GM19463 (cell line): Measurements from ENCODE around the gene PRR13.
"Not testable (repeated sequence)": the region's sequence is repeated elsewhere in the genome, so short reads cannot be mapped to it uniquely, and the experiment has no call there.

Experiments used
- ATAC-seq: cut with Tn5 transposase; IDR thresholded peaks from one replicate; pipeline ENCODE4 v1.9.1; 2021; ENCODE audit warnings: mild to moderate bottlenecking, moderate library complexity; ENCODE audit not compliant: unreplicated experiment

The PRR13 gene

GRCh38 chr12:53435326-53435725 lies 6.2 kb upstream of the PRR13 start:
- ATAC-seq: not testable (repeated sequence)

DNA sequence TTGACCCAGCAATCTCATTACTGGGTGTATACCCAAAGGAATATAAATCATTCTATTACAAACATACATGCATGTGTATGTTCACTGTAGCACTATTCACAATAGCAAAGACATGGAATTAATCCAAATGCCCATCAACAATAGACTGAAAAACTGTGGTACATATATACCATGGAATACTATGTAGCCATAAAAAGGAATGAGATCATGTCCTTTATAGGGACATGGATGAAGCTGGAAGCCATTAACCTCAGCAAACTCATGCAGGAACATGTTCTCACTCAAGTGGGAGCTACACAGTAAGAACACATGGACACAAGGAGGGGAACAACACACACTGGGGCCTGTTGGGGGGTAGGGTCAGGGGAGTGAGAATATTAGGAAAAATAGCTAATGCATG lies 2.0 kb upstream of the PRR13 start:
- ATAC-seq: not testable (repeated sequence)

GRCh38 chr12:53443955-53444354 lies 2.4 kb downstream of the PRR13 start:
- no peak for ATAC-seq

GRCh38 chr12:53444593-53445325 lies 3.2 kb downstream of the PRR13 start:
- ATAC-seq: not testable (repeated sequence)

GRCh38 chr12:53450936-53451335 lies 9.4 kb downstream of the PRR13 start:
- no peak for ATAC-seq

- peak; percentile 98 for ATAC-seq
These were observed 10.2 kb downstream of the PRR13 start, which contains the start of gene PCBP2 for GRCh38 chr12:53451661-53452158. Gene PCBP2, plus strand, starts transcription at chr12:53452102. Its CDS starts 2,699 bp downstream, at chr12:53454801.

DNA sequence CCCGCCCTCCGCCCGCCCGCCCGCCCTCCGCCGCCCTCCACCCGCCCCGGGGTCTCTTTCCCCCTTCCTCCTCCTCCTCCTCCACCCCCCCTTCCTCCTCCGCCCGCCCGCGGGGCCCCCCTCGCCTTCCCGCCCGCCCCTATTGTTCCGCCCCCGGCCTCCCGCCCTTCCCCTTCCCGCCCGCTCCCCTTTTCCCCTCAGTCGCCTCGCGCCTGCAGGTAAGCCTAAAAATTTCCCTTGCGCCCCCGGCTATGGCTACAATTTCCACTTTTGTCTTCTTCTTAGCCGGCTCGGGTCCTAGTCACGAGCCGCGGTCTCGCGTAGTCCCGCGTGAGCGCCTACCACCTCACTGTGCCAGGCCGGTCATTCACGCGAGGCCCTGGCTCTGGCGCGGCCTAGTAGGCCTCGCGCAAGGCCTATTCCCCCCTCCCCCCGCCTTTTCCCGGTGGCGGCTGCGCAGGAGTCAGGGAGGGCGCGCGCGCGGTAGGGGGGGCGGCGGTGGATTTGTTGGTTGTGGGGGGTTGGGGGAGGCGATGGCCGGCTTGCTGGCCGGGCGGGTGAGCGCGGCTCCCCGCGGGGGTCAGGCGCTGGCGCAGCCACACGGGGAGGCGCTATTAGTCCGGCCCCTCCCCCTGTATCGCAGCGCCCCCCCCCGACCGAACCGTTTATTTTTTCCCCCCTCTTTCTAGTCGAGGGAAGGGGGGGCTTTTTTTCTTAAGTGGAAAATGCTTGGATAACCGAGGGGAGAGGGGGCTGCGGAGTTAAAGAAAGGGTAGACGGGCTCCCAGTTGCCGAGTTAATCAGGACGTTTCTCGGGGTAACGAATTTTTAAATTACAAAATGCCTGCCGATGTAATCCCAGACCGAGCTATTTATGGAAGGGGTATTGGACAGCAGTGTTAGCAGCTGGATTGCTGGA lies 10.9 kb downstream of the PRR13 start:
- ATAC-seq: no peak

DNA sequence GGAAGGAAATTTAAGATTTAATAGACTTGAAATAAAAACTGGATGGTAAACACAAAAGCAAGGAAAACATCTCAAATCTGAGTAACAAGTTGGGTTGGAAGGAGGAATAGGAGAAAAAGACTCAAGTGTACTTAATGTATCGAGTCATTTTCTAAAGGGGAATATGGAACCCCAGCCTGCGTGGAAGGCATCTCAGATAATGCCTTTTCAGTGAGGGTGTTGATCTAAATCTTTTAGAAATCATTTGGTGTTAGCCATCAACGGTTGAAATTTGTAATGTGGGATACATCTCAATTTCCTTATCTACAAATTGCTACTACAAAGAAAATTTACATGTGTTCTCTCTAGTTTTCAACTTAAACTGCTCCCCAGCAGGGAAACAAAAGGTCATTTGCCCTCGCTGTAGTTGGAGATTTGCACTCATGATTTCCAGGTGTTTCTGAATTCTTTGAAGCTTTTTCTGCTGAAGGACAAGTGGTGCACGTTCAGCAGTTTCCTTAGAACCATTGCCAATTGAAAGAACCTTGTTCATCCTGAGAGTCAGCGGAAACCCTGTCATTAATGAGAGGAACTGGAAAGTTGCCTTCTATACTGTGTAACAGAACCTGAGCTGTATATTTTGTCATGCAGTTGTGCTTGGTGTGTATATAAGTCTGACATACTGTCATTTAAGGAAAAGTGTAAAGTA lies 12.6 kb downstream of the PRR13 start:
- no peak for ATAC-seq

DNA sequence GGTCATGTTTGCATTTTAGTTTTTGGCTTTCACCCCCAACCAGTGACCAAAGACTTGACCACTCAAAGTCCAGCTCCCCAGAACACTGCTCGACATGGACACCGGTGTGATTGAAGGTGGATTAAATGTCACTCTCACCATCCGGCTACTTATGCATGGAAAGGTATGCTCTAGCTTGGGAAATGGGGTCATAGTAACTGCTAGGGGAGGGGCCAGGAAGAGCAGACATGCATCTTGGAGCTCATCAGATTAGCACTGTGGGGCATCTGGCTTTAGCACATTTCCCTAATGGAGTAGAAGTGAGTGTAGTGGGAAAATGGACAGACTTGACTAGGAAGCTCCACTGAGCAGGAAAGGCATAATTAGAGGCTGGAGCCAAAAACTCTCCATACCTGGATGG lies 13.2 kb downstream of the PRR13 start:
- ATAC-seq: no peak

DNA sequence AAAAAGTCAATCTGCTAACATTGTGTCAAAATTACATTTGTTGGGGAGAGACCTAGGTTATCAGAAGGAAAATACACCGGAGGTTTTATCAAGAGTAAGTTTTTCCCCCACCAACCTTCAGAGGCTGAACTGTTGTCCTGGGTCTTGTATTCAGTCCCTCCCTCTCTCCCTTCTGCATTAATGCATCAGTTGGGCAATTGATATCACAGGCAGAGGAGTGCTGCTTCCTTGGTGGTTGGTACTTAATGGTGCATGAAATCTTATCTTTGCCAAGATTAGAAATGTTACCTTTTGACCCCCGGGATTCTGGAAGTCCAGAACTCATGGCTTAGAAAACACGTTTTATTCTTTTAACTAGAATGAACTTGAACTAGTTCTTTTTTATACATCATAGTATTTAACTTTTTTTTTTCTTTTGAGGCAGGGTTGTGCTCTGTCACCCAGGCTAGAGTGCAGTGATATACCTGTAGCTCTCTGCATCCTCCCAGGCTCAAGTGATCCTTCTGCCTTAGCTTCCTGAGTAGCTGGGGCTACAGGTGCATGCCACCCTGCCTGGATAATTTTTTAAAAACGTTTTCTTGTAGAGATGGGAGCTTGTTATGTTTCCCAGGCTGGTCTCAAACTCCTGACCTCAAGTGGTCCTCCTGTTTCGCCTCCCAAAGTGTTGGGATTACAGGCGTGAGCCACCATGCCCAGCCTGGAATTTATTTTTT lies 15.3 kb downstream of the PRR13 start:
- no peak for ATAC-seq

DNA sequence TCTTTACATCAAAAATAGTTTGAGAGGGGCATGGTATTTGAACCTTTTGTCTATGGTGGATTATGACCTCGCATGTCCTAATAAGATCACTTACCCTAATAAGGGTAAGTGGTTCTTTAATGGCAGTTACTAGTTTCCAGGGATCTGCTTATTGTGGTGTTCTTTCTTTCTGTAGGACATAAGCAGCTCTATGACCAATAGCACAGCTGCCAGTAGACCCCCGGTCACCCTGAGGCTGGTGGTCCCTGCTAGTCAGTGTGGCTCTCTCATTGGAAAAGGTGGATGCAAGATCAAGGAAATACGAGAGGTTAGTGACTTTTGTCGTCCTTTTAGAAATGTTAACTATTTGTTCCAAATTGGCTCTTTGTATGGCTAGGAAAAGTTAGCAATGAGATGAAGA lies 17.6 kb downstream of the PRR13 start:
- ATAC-seq: no peak

DNA sequence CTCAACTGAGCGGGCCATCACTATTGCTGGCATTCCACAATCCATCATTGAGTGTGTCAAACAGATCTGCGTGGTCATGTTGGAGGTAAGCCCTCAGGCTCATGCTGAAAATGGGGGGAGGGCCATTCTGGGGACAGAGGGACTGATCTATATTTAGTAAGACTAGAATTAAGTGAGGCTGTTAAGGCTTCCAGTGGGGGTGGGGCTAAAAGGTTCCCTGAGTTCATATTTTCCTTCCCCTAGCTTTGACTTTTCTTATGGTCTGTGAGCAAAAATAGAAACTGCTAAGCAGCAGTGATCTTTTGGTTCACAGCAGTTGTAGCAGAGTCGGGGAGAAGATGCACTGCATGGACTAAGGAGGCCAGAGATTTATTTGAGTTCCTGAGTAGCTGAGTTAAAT lies 19.5 kb downstream of the PRR13 start:
- no peak for ATAC-seq

GRCh38 chr12:53461591-53461990 lies 20.1 kb downstream of the PRR13 start:
- ATAC-seq: no peak

DNA sequence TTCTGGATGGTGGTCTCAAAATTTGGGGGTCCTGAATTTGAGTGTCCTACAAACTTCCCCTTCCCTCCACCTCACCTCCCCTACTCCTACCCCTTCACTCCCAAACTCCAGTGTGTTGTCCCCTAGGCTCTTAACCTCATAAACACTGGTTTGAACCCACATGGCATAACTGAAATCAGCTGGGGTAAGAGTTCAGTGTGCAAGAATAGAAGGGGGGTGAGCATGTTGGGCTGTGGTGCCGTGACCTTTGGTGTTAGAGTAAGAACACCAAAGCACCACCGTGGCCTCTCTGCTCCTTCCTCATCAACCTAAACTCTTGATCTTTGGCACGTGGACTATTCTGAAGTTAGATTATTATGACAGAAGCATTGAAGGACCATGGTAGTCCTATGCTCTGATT lies 21.4 kb downstream of the PRR13 start:
- no peak for ATAC-seq

- no peak for ATAC-seq
These were observed 22.4 kb downstream of the PRR13 start for GRCh38 chr12:53463802-53464560.

- no peak for ATAC-seq
These were observed 23.3 kb downstream of the PRR13 start for GRCh38 chr12:53464685-53465418.

GRCh38 chr12:53465679-53466078 lies 24.1 kb downstream of the PRR13 start:
- ATAC-seq: no peak

DNA sequence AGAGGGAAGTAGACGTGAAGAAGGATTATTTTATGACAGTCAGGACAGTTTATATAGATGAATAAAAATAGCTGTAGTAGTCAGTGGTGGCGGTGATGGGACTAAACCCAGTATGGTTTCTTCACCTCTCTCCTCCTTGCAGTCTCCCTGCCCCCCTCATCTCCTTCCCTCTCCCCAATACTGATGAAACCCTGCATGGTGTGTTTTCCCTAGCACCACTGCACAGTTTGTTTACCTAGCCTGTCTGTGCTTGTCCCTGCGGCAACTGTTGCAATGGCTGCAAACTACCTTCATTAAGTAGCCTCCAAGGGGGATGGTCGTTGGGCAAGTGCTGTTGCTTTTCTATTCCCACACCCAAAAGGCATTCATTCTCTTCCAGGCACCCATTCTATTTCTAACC lies 25.1 kb downstream of the PRR13 start:
- ATAC-seq: no peak

DNA sequence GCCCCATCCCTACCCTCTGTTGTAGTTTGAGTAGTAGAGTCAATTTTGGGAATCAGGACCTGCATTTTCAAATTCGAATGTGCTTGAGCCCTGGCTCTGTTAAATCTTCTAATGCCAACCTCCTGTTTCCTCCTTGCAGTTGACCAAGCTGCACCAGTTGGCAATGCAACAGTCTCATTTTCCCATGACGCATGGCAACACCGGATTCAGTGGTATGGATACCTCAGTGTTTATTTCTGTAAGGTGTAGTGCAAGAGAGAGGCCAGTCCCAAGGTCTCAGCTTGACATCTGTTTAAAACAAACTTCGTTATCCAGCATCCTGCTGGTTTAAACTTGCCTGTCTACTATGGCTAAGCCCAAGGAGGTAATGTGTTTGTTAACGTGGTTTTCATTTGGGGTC lies 25.5 kb downstream of the PRR13 start:
- no peak for ATAC-seq
